Liver (tissue), 9 donors: ENCODE results near the gene SLC1A2. TPM values are rescaled to one million over a fixed set of nuclear protein-coding genes. Genes with fewer than 3 reads are reported as not detected.

Source experiments
- DNase-seq: peaks from one replicate; pipeline ENCODE4 v3.0.0-alpha.2; 2017; ENCODE audit warnings: low spot score
- H3K27ac ChIP-seq, 2 donors: one replicate each; pipeline ENCODE4 v1.7.0; 2013; ENCODE audit warnings: inconsistent platforms in 2 of 2, low read length in 2 of 2, control low read depth in 1 of 2, low read depth in 1 of 2, mild to moderate bottlenecking in 1 of 2
- H3K27me3 ChIP-seq, 4 donors: one replicate each; pipeline versions ENCODE4 v1.6.1 to v1.7.0; 2013; ENCODE audit warnings: low read length in 3 of 4, inconsistent platforms in 1 of 4, mild to moderate bottlenecking in 1 of 4, moderate library complexity in 1 of 4; ENCODE audit not compliant: control insufficient read depth in 4 of 4, insufficient read depth in 4 of 4
- H3K36me3 ChIP-seq, 4 donors: one replicate each; pipeline versions ENCODE4 v1.6.1 to v1.7.0; 2013; ENCODE audit warnings: low read length in 3 of 4, mild to moderate bottlenecking in 3 of 4, low read depth in 1 of 4, moderate library complexity in 1 of 4; ENCODE audit not compliant: control insufficient read depth in 4 of 4, insufficient read depth in 3 of 4
- H3K4me1 ChIP-seq, 4 donors: one replicate each; pipeline versions ENCODE4 v1.6.1 to v1.7.0; 2013; ENCODE audit warnings: low read length in 3 of 4, mild to moderate bottlenecking in 3 of 4, moderate library complexity in 1 of 4; ENCODE audit not compliant: control insufficient read depth in 4 of 4, insufficient read depth in 4 of 4
- H3K4me3 ChIP-seq, 3 donors: one replicate each; pipeline versions ENCODE4 v1.6.1 to v1.7.0; 2013; ENCODE audit warnings: low read length in 3 of 3, control low read depth in 1 of 3, low read depth in 1 of 3, mild to moderate bottlenecking in 1 of 3
- H3K9ac ChIP-seq, 2 donors: one replicate each; pipeline ENCODE4 v1.7.0; 2013; ENCODE audit warnings: low read length in 2 of 2, mild to moderate bottlenecking in 2 of 2, moderate library complexity in 2 of 2, control low read depth in 1 of 2, low read depth in 1 of 2
- H3K9me3 ChIP-seq, 4 donors: one replicate each; pipeline versions ENCODE4 v1.6.1 to v1.7.0; 2013; ENCODE audit warnings: low read length in 3 of 4; ENCODE audit not compliant: control insufficient read depth in 4 of 4
- CTCF ChIP-seq: fragments of 150-350 bp; IDR thresholded peaks from 2 replicates; pipeline ENCODE4 v1.5.1; 2017; ENCODE audit warnings: improper control_type of control experiment, low read depth, low read length; ENCODE audit not compliant: missing input control
- EGR1 ChIP-seq, 2 donors: IDR thresholded peaks; 2 replicates each; pipeline ENCODE4 v1.6.1; 2016 to 2018; ENCODE audit warnings: antibody characterized with exemption in 2 of 2, low read depth in 2 of 2
- FOXA1 ChIP-seq: IDR thresholded peaks from 2 replicates; pipeline ENCODE4 v1.6.1; 2016; ENCODE audit warnings: antibody characterized with exemption
- FOXA2 ChIP-seq: IDR thresholded peaks from 2 replicates; pipeline ENCODE4 v1.6.1; 2016; ENCODE audit warnings: antibody characterized with exemption
- HNF4A ChIP-seq, 2 donors: conservative IDR thresholded peaks; 2 replicates each; pipeline ENCODE4 v1.6.1; 2016; ENCODE audit warnings: antibody characterized with exemption in 2 of 2, mild to moderate bottlenecking in 2 of 2
- HNF4G ChIP-seq: IDR thresholded peaks from 2 replicates; pipeline ENCODE4 v1.6.1; 2016; ENCODE audit warnings: antibody characterized with exemption
- JUND ChIP-seq, 2 donors: IDR thresholded peaks; 2 replicates each; pipeline ENCODE4 v1.6.1; 2016; ENCODE audit warnings: antibody characterized with exemption in 2 of 2
- NR2F2 ChIP-seq: IDR thresholded peaks from 2 replicates; pipeline ENCODE4 v1.6.1; 2016; ENCODE audit warnings: antibody characterized with exemption
- RAD21 ChIP-seq, 2 donors: IDR thresholded peaks; 2 replicates each; pipeline ENCODE4 v1.6.1; 2016; ENCODE audit warnings: antibody characterized with exemption in 2 of 2, mild to moderate bottlenecking in 2 of 2
- REST ChIP-seq: IDR thresholded peaks from 2 replicates; pipeline ENCODE4 v1.6.1; 2016; ENCODE audit warnings: antibody characterized with exemption, mild to moderate bottlenecking
- RXRA ChIP-seq, 2 donors: IDR thresholded peaks; 2 replicates each; pipeline ENCODE4 v1.6.1; 2017 to 2018; ENCODE audit warnings: antibody characterized with exemption in 2 of 2, mild to moderate bottlenecking in 1 of 2
- TAF1 ChIP-seq: conservative IDR thresholded peaks from 2 replicates; pipeline ENCODE4 v1.6.1; 2016; ENCODE audit warnings: antibody characterized with exemption, mild to moderate bottlenecking
- YY1 ChIP-seq: IDR thresholded peaks from 2 replicates; pipeline ENCODE4 v1.6.1; 2016; ENCODE audit warnings: antibody characterized with exemption, mild to moderate bottlenecking
- ZBTB33 ChIP-seq: IDR thresholded peaks from 2 replicates; pipeline ENCODE4 v1.6.1; 2016; ENCODE audit warnings: antibody characterized with exemption
- WGBS: extraction: QIAGEN DNeasy Blood & Tissue Kit; methylation state at CpG from one replicate; pipeline ENCODE4 v1.1.7; 2013; 5-methylcytosine and 5-hydroxymethylcytosine counted together
- polyA plus RNA-seq, 2 donors: library from polyadenylated mRNA; stranded (reverse) in 1 of 2; unstranded in 1 of 2; fragments of 200-250 nt in 1 of 2; fragments of >200 nt in 1 of 2; fragmentation: Nextera tagmentation in 1 of 2; extraction: Ambion mirVana in 1 of 2; gene quantifications; one replicate each; pipeline versions ENCODE4 v1.2.1 to v1.2.3, GENCODE V29; 2013 to 2015
- total RNA-seq, 2 donors: library from RNA; depleted of rRNA; stranded (reverse); fragments of >200 nt; gene quantifications; one replicate each; pipeline ENCODE4 v1.2.3, GENCODE V29; 2014
- TF ChIP-seq, protein P1 (sequence below): IDR thresholded peaks from 2 replicates; pipeline ENCODE4 v1.6.1; 2016; ENCODE audit warnings: antibody characterized with exemption
- TF ChIP-seq, protein P2 (sequence below): IDR thresholded peaks from 2 replicates; pipeline ENCODE4 v1.6.1; 2016; ENCODE audit warnings: antibody characterized with exemption
- donor health status: healthy.
- donor health status: healthy.
- donor health status: healthy.
- donor health status: healthy.
- donor health status: healthy.

Gene SLC1A2
- total and polyA plus RNA-seq, 4 donors = 6.4 to 19.5 (median 13.5) TPM

DNA sequence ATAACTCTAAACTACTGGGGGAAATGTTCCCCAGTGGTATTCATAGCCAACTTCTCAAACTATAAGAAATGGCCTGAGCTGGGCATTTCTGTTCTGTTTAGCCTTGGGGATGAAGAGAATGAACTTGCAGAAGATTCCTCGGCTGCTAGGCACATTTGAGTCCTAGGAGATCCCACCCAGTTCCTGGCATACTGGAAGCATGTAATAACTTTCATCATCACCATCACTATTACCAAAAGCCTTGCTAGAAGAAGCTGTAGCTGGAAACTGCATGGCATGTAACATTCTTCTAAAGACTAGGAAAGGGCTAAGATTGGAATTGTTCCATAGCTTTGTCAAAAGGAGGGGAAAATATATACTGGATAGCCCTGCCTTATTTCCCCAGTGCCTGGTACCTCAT is 40.1 kb upstream of the SLC1A2 start:
- Histone ChIP-seq H3K9ac (no peak overlapping the region), H3K4me1 (no peaks in the 10 kb centered on the region), H3K4me3 (no peak overlapping the region), H3K36me3 (no peaks in the 10 kb centered on the region), H3K27me3 (peaks cover 0 to 7% (median 0%) of the 10 kb centered on the region in 4 donors), H3K27ac (no peak overlapping the region), H3K9me3 (no peaks in the 10 kb centered on the region)
- DNase-seq = no peak
- 88% methylated on average over 1 of the region's 1 CpG for WGBS
- TF ChIP-seq TAF1 (no peak), FOXA2 (no peak), HNF4A (conservative IDR thresholded peaks at IDR 0.05) (no peak), RXRA (IDR thresholded peaks at IDR 0.05) (no peak), EGR1 (IDR thresholded peaks at IDR 0.05; ENCODE audit: low read depth in 2 of 2) (no peak), YY1 (no peak), ZBTB33 (no peak), REST (no peak), HNF4G (no peak), NR2F2 (no peak), RAD21 (IDR thresholded peaks at IDR 0.05) (no peak)
- TF ChIP-seq, protein P1, sequence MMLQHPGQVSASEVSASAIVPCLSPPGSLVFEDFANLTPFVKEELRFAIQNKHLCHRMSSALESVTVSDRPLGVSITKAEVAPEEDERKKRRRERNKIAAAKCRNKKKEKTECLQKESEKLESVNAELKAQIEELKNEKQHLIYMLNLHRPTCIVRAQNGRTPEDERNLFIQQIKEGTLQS = no peak
- TF ChIP-seq, protein P2, sequence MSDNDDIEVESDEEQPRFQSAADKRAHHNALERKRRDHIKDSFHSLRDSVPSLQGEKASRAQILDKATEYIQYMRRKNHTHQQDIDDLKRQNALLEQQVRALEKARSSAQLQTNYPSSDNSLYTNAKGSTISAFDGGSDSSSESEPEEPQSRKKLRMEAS = no peak

DNA sequence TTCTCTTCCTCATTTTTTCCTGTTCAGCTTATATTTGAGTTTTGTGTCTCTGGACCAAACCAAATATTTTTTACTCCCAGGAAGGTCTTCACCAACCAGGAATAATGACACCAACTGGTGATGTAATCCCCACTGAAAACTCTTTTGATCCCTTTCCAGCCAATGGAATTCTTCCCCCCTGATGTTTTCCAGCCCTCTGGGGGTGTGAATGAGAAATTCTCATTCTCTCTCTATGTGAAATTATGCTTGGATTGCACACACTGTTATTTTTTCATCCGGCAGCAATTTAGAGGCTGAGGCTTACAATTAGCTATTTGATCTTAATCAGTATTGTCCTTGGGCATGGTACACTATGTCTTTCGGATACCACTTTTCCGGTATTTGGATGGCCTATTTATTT is 39.5 kb upstream of the SLC1A2 start:
- 86% methylated on average over 3 of the region's 3 CpGs for WGBS
- DNase-seq = no peak
- no peaks in the 10 kb centered on the region for H3K9me3 ChIP-seq
- H3K4me3 ChIP-seq = no peak overlapping the region
- H3K36me3 ChIP-seq = no peaks in the 10 kb centered on the region
- H3K27ac ChIP-seq = no peak overlapping the region
- no peak for TF ChIP-seq FOXA2
- no peak for TF ChIP-seq FOXA1
- no peak for TF ChIP-seq YY1
- no peak for TF ChIP-seq TAF1
- TF ChIP-seq REST = no peak
- TF ChIP-seq RXRA (IDR thresholded peaks at IDR 0.05) = no peak
- TF ChIP-seq HNF4G = no peak
- no peak for TF ChIP-seq JUND (IDR thresholded peaks at IDR 0.05)
- no peak for TF ChIP-seq HNF4A (conservative IDR thresholded peaks at IDR 0.05)
- no peak for TF ChIP-seq CTCF
- TF ChIP-seq ZBTB33 = no peak
- peaks cover 0 to 7% (median 0%) of the 10 kb centered on the region in 4 donors for H3K27me3 ChIP-seq
- no peaks in the 10 kb centered on the region for H3K4me1 ChIP-seq
- no peak overlapping the region for H3K9ac ChIP-seq
